ENCODE measurements around the gene SIRT3.

- TF ChIP-seq CTCF (IDR thresholded peaks at IDR 0.05 in 4 of 5, conservative IDR thresholded peaks at IDR 0.05 in 1 of 5): no peak
- TF ChIP-seq POLR2A (IDR thresholded peaks at IDR 0.05): no peak
These were observed 22.1 kb downstream of the SIRT3 start for GRCh38 chr11:214083-214482.

Measured in gastrocnemius medialis (tissue), 4 donors.